ENCODE data around the gene PPP1R7.

DNA sequence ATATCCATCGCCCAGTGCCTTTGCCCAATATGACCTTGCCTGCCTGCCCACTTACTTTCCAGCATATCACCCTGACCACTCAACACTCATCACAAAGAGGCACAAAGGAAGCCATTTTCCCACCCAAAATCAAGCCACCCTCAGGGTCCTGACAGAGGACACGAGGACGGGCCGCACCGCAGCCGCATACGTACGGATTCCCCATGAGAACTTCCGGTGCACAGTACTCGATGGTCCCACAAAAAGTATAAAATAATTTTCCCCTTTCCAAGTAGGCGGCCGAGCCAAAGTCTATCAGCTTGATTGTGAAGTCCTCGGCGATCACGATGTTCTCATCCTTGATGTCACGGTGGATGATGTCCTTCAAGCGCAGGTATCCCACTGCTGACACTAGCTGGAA is 38.2 kb upstream of the PPP1R7 start:
- TF ChIP-seq, protein P1, sequence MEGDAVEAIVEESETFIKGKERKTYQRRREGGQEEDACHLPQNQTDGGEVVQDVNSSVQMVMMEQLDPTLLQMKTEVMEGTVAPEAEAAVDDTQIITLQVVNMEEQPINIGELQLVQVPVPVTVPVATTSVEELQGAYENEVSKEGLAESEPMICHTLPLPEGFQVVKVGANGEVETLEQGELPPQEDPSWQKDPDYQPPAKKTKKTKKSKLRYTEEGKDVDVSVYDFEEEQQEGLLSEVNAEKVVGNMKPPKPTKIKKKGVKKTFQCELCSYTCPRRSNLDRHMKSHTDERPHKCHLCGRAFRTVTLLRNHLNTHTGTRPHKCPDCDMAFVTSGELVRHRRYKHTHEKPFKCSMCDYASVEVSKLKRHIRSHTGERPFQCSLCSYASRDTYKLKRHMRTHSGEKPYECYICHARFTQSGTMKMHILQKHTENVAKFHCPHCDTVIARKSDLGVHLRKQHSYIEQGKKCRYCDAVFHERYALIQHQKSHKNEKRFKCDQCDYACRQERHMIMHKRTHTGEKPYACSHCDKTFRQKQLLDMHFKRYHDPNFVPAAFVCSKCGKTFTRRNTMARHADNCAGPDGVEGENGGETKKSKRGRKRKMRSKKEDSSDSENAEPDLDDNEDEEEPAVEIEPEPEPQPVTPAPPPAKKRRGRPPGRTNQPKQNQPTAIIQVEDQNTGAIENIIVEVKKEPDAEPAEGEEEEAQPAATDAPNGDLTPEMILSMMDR (IDR thresholded peaks at IDR 0.05; ENCODE audit: poor library complexity, severe bottlenecking), result no peak
- no peak for TF ChIP-seq EP300 (conservative IDR thresholded peaks at IDR 0.05; ENCODE audit: poor library complexity, severe bottlenecking)
- TF ChIP-seq, protein P2, sequence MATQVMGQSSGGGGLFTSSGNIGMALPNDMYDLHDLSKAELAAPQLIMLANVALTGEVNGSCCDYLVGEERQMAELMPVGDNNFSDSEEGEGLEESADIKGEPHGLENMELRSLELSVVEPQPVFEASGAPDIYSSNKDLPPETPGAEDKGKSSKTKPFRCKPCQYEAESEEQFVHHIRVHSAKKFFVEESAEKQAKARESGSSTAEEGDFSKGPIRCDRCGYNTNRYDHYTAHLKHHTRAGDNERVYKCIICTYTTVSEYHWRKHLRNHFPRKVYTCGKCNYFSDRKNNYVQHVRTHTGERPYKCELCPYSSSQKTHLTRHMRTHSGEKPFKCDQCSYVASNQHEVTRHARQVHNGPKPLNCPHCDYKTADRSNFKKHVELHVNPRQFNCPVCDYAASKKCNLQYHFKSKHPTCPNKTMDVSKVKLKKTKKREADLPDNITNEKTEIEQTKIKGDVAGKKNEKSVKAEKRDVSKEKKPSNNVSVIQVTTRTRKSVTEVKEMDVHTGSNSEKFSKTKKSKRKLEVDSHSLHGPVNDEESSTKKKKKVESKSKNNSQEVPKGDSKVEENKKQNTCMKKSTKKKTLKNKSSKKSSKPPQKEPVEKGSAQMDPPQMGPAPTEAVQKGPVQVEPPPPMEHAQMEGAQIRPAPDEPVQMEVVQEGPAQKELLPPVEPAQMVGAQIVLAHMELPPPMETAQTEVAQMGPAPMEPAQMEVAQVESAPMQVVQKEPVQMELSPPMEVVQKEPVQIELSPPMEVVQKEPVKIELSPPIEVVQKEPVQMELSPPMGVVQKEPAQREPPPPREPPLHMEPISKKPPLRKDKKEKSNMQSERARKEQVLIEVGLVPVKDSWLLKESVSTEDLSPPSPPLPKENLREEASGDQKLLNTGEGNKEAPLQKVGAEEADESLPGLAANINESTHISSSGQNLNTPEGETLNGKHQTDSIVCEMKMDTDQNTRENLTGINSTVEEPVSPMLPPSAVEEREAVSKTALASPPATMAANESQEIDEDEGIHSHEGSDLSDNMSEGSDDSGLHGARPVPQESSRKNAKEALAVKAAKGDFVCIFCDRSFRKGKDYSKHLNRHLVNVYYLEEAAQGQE (IDR thresholded peaks at IDR 0.05; ENCODE audit: borderline replicate concordance), result no peak
- no peak for TF ChIP-seq TAF1 (IDR thresholded peaks at IDR 0.05; ENCODE audit: low read depth)
- TF ChIP-seq MXI1 (conservative IDR thresholded peaks at IDR 0.05; ENCODE audit: poor library complexity, severe bottlenecking), result no peak
- no peak for TF ChIP-seq EZH2 (IDR thresholded peaks at IDR 0.05; ENCODE audit: borderline replicate concordance, insufficient read depth, low read length, poor library complexity, severe bottlenecking)

Data from neural cell (in vitro differentiated cells).